ENCODE measurements around the gene COTL1. TPM values are rescaled to one million over a fixed set of nuclear protein-coding genes. Genes with fewer than 3 reads are reported as not detected.

Gene COTL1
- total RNA-seq, 1 donor from 2014 or later: 179 TPM

GRCh38 chr16:84603140-84603816 lies 14.6 kb downstream of the COTL1 start:
- Mint-ChIP-seq H3K9me3 (no peaks in the 10 kb centered on the region), H3K27me3 (no peaks in the 10 kb centered on the region), H3K36me3 (peaks cover 15% of the 10 kb centered on the region), H3K4me3 (no peak overlapping the region), H3K4me1 (ENCODE audit: unreplicated experiment) (peaks cover 53% of the 10 kb centered on the region), H3K27ac (peak overlapping the region; percentile 46)
- TF ChIP-seq CTCF (conservative IDR thresholded peaks at IDR 0.05): no peak
- no peak for DNase-seq (ENCODE audit: extremely low spot score, unreplicated experiment)

GRCh38 chr16:84600343-84601229 lies 17.3 kb downstream of the COTL1 start:
- peaks cover 5% of the 10 kb centered on the region for H3K36me3 Mint-ChIP-seq
- no peak for DNase-seq (ENCODE audit: extremely low spot score, unreplicated experiment)
- peak overlapping the region; percentile 49 for H3K4me3 Mint-ChIP-seq
- H3K9me3 Mint-ChIP-seq: no peaks in the 10 kb centered on the region
- H3K27ac Mint-ChIP-seq: peak overlapping the region; percentile 53
- TF ChIP-seq CTCF (conservative IDR thresholded peaks at IDR 0.05): no peak
- H3K27me3 Mint-ChIP-seq: no peaks in the 10 kb centered on the region
- H3K4me1 Mint-ChIP-seq (ENCODE audit: unreplicated experiment): peaks cover 62% of the 10 kb centered on the region

- no peak for TF ChIP-seq CTCF (conservative IDR thresholded peaks at IDR 0.05)
- peaks cover 68% of the 10 kb centered on the region for H3K4me1 Mint-ChIP-seq (ENCODE audit: unreplicated experiment)
- peak overlapping the region; percentile 79 for H3K27ac Mint-ChIP-seq
- DNase-seq (ENCODE audit: extremely low spot score, unreplicated experiment): no peak
- no peaks in the 10 kb centered on the region for H3K27me3 Mint-ChIP-seq
- peak overlapping the region; percentile 68 for H3K4me3 Mint-ChIP-seq
- no peaks in the 10 kb centered on the region for H3K9me3 Mint-ChIP-seq
- H3K36me3 Mint-ChIP-seq: peaks cover 5% of the 10 kb centered on the region
Measured at GRCh38 chr16:84599521-84600202, 18.2 kb downstream of the COTL1 start.

- Mint-ChIP-seq H3K9me3 (no peaks in the 10 kb centered on the region), H3K27me3 (no peaks in the 10 kb centered on the region), H3K4me3 (peak overlapping the region; percentile 55), H3K4me1 (ENCODE audit: unreplicated experiment) (peaks cover 67% of the 10 kb centered on the region), H3K27ac (peak overlapping the region; percentile 81), H3K36me3 (peaks cover 9% of the 10 kb centered on the region)
- no peak for DNase-seq (ENCODE audit: extremely low spot score, unreplicated experiment)
- TF ChIP-seq CTCF (conservative IDR thresholded peaks at IDR 0.05): no peak
Measured at GRCh38 chr16:84598360-84598759, 19.5 kb downstream of the COTL1 start.

GRCh38 chr16:84597931-84598351 lies 19.9 kb downstream of the COTL1 start:
- Mint-ChIP-seq H3K27ac (peak overlapping the region; percentile 81), H3K9me3 (no peaks in the 10 kb centered on the region), H3K4me3 (peak overlapping the region; percentile 55), H3K27me3 (no peaks in the 10 kb centered on the region), H3K36me3 (peaks cover 9% of the 10 kb centered on the region), H3K4me1 (ENCODE audit: unreplicated experiment) (peaks cover 64% of the 10 kb centered on the region)
- TF ChIP-seq CTCF (conservative IDR thresholded peaks at IDR 0.05): no peak
- no peak for DNase-seq (ENCODE audit: extremely low spot score, unreplicated experiment)

Measured in type B pancreatic cell (in vitro differentiated cells).